ENCODE data around the gene SPOCD1. TPM values are rescaled to one million over a fixed set of nuclear protein-coding genes. Genes with fewer than 3 reads are reported as not detected.
A peak's percentile ranks its signal among the peaks of the same experiment; 100 is the strongest.
"Not testable (repeated sequence)": the region's sequence is repeated elsewhere in the genome, so short reads cannot be mapped to it uniquely, and the experiment has no call there.

Gene SPOCD1
- polyA plus RNA-seq, 2 of the 4 experiments (the other 2 are of a cell fraction), result 0.98 to 4.8 TPM

DNA sequence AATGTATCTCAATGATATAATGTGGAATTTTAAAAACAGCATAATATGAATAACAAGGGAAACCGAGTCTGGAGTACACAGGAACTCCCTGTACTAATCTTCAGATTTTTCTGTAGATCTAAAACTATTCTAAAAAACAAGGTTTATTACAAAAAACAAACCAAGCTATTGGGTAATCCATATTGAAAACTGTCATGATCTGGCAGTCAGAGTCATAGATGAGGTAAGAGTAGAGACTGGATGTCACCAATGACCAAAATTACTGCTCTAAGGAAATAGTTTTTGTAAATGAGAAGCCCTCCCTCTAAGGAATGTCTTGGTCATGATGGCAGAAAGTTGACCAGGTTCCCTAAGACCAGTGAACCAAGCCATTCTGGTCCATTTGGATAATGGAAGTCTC lies 2.4 kb upstream of the SPOCD1 start:
- DNase-seq (ENCODE audit: low read depth in 1 of 2, low spot score in 1 of 2) (no peak), ATAC-seq (no peak), FAIRE-seq (no peak)
- CTCF ChIA-PET, result interaction anchor here (0.6 kb wide), 1 partner anchor 185 kb away, joined by 3 read pairs; no protein-coding TSS in a partner anchor
- TF ChIP-seq HOXB13 (CRISPR knock-in tag; IDR thresholded peaks at IDR 0.05; ENCODE audit: low read depth), result no peak
- TF ChIP-seq ESRRA (IDR thresholded peaks at IDR 0.05; ENCODE audit: borderline replicate concordance, low read length), result no peak
- TF ChIP-seq RARB (CRISPR knock-in tag; IDR thresholded peaks at IDR 0.05), result no peak
- TF ChIP-seq, protein P1, sequence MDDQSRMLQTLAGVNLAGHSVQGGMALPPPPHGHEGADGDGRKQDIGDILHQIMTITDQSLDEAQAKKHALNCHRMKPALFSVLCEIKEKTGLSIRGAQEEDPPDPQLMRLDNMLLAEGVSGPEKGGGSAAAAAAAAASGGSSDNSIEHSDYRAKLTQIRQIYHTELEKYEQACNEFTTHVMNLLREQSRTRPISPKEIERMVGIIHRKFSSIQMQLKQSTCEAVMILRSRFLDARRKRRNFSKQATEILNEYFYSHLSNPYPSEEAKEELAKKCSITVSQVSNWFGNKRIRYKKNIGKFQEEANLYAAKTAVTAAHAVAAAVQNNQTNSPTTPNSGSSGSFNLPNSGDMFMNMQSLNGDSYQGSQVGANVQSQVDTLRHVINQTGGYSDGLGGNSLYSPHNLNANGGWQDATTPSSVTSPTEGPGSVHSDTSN (IDR thresholded peaks at IDR 0.05), result no peak
- TF ChIP-seq HEYL (CRISPR knock-in tag; IDR thresholded peaks at IDR 0.05), result no peak
- TF ChIP-seq POLR2AphosphoS2 (conservative IDR thresholded peaks at IDR 0.05; ENCODE audit: low read length), result no peak
- TF ChIP-seq, protein P2, sequence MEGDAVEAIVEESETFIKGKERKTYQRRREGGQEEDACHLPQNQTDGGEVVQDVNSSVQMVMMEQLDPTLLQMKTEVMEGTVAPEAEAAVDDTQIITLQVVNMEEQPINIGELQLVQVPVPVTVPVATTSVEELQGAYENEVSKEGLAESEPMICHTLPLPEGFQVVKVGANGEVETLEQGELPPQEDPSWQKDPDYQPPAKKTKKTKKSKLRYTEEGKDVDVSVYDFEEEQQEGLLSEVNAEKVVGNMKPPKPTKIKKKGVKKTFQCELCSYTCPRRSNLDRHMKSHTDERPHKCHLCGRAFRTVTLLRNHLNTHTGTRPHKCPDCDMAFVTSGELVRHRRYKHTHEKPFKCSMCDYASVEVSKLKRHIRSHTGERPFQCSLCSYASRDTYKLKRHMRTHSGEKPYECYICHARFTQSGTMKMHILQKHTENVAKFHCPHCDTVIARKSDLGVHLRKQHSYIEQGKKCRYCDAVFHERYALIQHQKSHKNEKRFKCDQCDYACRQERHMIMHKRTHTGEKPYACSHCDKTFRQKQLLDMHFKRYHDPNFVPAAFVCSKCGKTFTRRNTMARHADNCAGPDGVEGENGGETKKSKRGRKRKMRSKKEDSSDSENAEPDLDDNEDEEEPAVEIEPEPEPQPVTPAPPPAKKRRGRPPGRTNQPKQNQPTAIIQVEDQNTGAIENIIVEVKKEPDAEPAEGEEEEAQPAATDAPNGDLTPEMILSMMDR (IDR thresholded peaks at IDR 0.05), result no peak
- no peak for TF ChIP-seq BHLHE40 (IDR thresholded peaks at IDR 0.05; ENCODE audit: low read depth, low read length)
- TF ChIP-seq FOSB (CRISPR knock-in tag; IDR thresholded peaks at IDR 0.05), result no peak
- TF ChIP-seq HOXA7 (CRISPR knock-in tag; IDR thresholded peaks at IDR 0.05), result no peak
- TF ChIP-seq FOXS1 (CRISPR knock-in tag; IDR thresholded peaks at IDR 0.05), result no peak
- no peak for TF ChIP-seq CEBPB (IDR thresholded peaks at IDR 0.05)
- TF ChIP-seq POLR2A (IDR thresholded peaks at IDR 0.05; ENCODE audit: low read length), result no peak
- no peak for TF ChIP-seq HDAC2 (IDR thresholded peaks at IDR 0.05)
- no peak for TF ChIP-seq TFCP2L1 (CRISPR knock-in tag; IDR thresholded peaks at IDR 0.05)
- no peak for TF ChIP-seq ZNF302 (CRISPR knock-in tag; IDR thresholded peaks at IDR 0.05)
- TF ChIP-seq TP53 (CRISPR knock-in tag; IDR thresholded peaks at IDR 0.05), result no peak
- Histone ChIP-seq H3K4me3 (no peak overlapping the region), H3K4me1 (no peaks in the 10 kb centered on the region), H3K27ac (no peak overlapping the region), H3K4me2 (no peak overlapping the region), H3K9me3 (no peaks in the 10 kb centered on the region)
- POLR2A ChIA-PET, result no interaction called here
- 75% methylated on average over 1 of the region's 1 CpG for WGBS (ENCODE audit: missing lambda C conversion rate)

DNA sequence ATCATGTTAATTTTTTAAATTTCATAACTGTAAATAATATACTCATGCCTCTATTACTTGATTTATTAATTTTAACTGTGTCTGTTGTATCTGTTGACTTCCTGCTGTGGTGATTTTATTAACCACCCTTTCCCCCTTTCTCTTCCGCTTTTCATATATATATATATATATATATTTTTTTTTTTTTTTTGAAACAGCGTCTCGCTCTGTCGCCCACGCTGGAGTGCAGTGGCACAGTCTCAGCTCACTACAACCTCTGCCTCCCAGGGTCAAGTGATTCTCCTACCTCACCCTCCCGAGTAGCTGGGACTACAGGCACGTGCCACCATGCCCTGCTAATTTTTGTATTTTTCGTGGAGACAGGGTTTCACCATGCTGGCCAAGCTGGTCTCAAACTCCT lies 1.1 kb upstream of the SPOCD1 start:
- POLR2A ChIA-PET; FAIRE-seq; H3K9me3 ChIP-seq; H3K27ac ChIP-seq; H3K4me3 ChIP-seq; H3K4me1 ChIP-seq; H3K4me2 ChIP-seq; DNase-seq (ENCODE audit: low read depth in 1 of 2, low spot score in 1 of 2); ATAC-seq: not testable (repeated sequence)
- 75% methylated on average over 8 of the region's 8 CpGs for WGBS (ENCODE audit: missing lambda C conversion rate)
- CTCF ChIA-PET, result interaction anchor here (0.6 to 3.2 kb wide), 7 partner anchors 15 to 172 kb away, joined by 3 to 36 read pairs (median 3); no protein-coding TSS in a partner anchor

DNA sequence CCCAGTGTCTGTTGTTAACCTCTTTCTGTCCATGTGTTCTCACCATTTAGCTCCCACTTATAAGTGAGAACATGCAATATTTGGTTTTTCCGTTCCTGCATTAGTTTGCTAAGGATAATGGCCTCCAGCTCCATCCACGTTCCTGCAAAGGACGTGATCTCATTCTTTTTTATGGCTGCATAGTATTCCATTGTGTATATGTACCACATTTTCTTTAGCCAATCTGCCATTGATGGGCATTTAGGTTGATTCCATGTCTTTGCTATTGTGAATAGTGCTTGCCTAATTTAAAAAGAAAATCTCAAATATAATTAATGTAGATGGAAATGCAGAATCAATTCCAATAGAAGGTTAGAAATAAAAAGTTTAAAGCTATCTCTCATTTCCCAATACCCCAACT lies 679 bp upstream of the SPOCD1 start:
- not testable (repeated sequence) for H3K27ac ChIP-seq, H3K4me2 ChIP-seq

DNA sequence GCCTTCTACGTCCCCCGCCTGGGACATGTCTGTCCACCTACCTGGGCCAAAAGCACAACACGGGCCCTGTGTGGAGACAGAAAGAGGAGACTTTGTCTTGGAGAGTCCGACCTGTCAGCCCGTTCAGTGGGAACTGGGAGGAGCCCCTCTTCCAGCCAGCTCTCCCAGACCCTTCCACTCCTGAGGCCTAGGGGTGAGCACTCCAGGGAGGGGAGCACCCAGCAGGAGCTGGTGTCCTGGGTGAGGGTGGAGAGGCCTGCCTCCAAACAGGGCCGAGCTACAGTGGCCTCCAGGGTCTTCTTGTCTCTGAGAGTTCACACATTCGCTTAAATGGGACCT lies 546 bp downstream of the SPOCD1 start:
- TF ChIP-seq TP53 (CRISPR knock-in tag; IDR thresholded peaks at IDR 0.05), result no peak
- TF ChIP-seq, protein P1 (IDR thresholded peaks at IDR 0.05), result no peak
- TF ChIP-seq HOXB5 (CRISPR knock-in tag; IDR thresholded peaks at IDR 0.05), result no peak
- no peak for TF ChIP-seq EP300 (IDR thresholded peaks at IDR 0.05)
- H3K4me2 ChIP-seq, result peak overlapping the region; percentile 71

More for the DNA sequence above, 679 bp upstream of the SPOCD1 start:
- H3K4me1 ChIP-seq; FAIRE-seq; H3K4me3 ChIP-seq; ATAC-seq; H3K9me3 ChIP-seq; DNase-seq (ENCODE audit: low read depth in 1 of 2, low spot score in 1 of 2): not testable (repeated sequence)
- ChIA-PET CTCF (interaction anchor here (0.6 to 3.2 kb wide), 11 partner anchors 15 to 172 kb away, joined by 3 to 36 read pairs (median 4); no protein-coding TSS in a partner anchor), POLR2A (interaction anchor here (1.4 kb wide), 1 partner anchor 128 kb away, joined by 5 read pairs; no protein-coding TSS in a partner anchor)
- 80% methylated on average over 3 of the region's 3 CpGs for WGBS (ENCODE audit: missing lambda C conversion rate)

More for the DNA sequence above, 546 bp downstream of the SPOCD1 start:
- DNase-seq (ENCODE audit: low read depth in 1 of 2, low spot score in 1 of 2) (no peak), ATAC-seq (peak in 1 of 2 experiments; percentile 21; a peak in 3 of 6 replicates), FAIRE-seq (no peak)
- 89% methylated on average over 4 of the region's 7 CpGs for WGBS (ENCODE audit: missing lambda C conversion rate)
- Histone ChIP-seq H3K27ac (peak overlapping the region; percentile 48 to 80), H3K4me1 (no peaks in the 10 kb centered on the region), H3K4me3 (no peak overlapping the region; the same call in 2 of the 3 replicates), H3K9me3 (no peaks in the 10 kb centered on the region)
- ChIA-PET POLR2A (interaction anchor here (1.4 kb wide), 1 partner anchor 129 kb away, joined by 5 read pairs; no protein-coding TSS in a partner anchor), CTCF (interaction anchor here (0.6 to 3.2 kb wide), 26 partner anchors 9 to 238 kb away, joined by 3 to 36 read pairs (median 4); no protein-coding TSS in a partner anchor)
